ENCODE results near the gene TBC1D16.

TBC1D16 gene

DNA sequence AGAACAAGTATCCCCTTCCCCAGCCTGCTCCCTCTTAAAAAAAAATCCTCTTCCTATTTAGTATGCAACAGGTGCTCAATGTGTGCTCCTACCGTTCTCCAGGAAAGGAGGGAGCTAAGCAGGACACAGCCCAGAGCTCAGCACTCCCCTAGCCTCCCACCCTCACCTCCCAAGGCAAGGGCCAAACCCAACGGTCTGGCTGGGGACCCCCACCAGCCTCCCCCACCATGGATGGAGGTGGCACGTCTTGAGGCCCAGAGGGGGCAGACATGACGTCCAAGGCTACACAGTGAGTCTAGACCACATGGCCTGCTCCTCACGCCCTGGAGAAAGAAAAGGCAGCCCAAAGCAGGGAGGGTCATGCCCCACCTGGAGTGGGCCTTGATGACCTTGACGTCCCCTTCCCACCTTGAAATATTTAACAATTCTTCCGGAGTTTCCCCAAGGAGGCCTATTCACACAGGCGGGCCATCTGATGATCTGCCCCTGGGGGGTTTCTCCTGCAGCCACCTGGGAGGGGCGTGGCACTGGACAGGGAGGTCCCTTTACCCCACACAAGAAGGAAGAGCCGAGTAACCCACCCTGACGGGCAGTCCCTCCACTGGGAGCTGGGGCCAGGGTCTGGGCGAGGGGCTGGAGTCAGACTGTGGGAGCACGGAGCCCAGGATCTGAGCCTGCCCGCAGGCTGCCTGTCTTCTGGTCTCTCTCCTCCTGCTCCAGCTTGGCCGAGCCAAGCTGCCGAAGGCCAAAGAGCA lies 107.0 kb downstream of the TBC1D16 start:
- no peak for DNase-seq (ENCODE audit: low spot score)

DNA sequence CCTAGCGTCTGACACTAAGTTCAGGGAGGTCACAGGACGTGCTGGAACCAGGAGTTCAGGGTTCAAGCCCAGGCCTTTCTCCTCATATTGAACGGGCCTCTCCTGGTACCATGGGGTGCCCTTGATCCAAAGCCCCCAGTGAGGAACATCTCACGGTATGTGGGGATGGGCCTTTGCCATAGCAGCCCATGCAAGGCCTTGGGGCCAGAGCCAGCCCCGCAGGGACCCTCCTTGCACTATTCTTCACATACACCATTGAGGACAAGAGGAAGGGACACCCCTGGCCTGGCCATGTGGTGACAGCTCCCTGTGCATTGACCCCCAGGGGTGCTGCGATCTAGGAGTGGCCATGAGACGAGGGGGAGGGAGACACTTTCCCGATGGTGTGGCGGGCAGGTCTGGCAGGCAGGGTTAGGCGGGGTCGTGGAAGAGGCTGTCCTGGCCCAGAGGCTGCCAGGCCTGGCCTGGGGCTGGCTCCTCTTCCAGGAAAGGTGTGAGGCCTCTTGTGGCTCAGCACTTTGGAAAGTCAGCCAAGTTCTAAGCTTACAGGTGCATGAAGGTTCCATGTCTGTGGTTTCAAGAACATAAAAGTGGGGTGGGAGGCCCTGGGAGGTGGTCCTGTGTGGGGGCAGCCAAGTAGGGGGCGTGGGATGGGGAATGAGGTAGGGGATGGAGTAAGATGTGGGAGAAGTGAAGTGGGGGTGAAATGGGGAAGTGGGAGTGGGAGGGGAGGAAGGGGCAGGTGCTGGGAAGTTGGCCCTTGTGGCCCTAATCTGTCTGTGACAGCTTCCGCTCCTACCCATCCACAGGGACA lies 107.8 kb downstream of the TBC1D16 start:
- DNase-seq (ENCODE audit: low spot score) = no peak

DNA sequence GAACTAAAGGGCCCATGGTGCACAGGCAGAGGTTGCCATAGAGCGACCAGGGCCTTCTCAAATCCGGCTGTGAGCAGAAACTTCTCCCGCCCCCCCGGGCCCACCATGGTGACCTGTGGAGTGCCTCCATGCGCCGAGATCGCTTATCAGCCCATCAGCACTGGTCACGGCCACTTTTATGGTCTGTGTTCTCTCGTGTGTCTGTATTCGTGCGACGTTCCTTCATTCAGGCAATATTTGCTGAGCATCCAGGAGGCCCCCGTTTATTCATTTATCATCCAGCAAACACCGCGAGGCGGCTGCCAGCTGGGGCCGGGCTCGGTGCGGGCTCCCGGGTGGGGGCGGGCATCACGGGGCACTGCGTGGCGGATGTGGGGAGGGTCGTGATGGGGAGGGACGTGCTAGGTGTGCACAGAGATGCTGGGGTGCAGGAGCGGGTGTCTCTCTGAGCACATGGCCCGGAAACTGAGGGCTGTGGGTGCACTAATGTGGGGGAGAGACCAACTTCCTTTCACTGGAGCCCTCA lies 108.5 kb downstream of the TBC1D16 start:
- no peak for DNase-seq (ENCODE audit: low spot score)

DNA sequence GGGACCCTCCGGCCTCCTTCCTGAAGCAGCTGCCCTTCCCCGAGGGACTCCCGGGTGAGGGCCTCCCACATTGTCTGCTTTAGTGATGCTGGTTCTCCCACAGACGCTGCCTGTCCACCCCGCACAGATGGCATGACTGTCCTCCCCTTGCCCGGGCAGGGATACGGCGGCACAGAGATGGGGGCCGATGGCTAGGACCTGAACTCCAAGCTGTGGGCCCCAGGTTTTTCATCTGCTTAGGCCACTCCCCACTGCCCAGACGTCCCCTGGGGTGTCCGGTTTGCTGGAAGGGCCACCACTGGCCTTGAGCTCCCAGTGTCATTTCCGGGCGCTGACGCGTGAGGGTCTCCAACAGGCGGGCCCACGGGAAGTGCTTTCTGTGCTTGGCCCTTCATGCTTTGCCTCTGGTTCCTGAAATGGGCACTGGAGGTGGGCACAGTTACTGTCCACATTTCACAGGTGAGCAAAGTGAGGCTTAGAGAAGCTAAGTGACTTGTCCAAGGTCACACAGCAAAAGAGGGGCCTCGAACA lies 109.0 kb downstream of the TBC1D16 start:
- DNase-seq (ENCODE audit: low spot score) = no peak

DNA sequence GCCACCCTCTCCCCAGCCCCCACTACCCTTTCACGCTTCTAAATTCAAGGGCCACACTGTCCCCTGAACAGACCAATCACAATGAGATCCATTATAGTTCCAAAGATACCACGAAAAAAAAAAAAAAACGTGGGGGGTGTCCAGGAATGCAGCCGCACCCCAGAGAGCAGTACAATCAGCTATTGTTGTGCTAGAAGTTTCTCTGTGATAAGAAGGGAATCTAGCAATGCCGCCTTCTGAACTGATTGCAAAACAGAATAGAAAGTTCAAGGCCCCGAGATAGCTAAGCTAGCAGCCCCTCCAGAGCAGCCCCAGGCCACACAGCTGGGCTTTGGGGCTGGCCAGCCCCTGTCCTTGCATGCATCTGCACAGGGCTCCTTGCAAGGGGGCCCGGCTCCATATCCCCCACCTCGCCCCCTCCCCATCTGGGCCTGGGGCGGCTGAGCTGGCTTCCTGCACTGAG lies 109.5 kb downstream of the TBC1D16 start:
- no peak for DNase-seq (ENCODE audit: low spot score)

DNA sequence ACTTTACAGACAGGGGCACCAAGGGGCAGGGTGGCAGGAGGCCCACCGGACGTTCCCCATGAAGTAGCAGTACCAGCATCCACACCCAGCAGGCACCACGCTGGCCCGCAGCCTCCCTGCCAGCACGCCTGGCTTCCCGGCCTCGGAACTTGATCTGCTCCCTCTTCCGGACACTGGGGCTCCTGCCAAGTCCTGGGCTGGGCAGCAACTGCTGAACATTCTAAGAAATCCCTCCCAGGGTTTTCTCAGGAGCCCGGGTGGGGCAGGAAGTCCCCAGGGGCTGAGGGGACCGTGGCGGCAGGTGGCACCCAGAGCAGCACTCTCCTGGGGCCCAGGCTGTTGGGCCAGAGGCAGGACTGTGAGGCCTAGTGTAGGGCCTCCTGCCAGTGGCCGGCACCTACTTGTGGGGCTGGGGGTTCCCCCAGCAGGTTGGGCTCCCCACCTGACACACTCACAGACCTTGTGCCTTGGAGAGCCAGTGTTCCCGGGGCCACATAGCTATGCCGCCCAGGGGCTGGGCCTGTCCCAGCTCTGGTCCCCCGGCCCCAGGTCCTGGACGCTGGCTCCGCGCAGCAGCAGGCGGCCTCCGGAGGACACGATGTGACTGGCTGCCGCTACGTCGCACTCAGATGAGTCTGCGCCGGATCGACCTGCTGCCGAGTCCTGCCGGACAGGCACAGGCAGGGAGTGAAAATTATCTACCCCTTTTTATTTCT lies 110.3 kb downstream of the TBC1D16 start:
- peak; percentile 63 for DNase-seq (ENCODE audit: low spot score)

DNA sequence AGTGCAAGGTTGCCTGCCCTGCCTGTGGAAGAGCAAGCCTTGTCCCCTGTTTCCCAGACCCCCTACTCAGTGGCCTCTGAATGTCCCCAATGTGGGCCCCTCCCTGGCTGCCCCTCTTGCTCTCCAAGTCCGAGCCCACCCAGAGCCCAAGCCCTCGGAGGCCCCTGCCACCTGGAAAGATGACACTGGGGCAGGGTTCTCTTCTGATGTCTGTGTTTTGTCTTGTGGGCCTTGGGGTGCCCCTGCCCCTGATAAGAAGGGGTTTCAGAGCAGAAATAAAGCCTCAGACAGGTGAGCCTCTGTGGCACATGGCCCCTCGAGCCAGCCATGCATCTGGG lies 111.1 kb downstream of the TBC1D16 start:
- DNase-seq (ENCODE audit: low spot score) = no peak

DNA sequence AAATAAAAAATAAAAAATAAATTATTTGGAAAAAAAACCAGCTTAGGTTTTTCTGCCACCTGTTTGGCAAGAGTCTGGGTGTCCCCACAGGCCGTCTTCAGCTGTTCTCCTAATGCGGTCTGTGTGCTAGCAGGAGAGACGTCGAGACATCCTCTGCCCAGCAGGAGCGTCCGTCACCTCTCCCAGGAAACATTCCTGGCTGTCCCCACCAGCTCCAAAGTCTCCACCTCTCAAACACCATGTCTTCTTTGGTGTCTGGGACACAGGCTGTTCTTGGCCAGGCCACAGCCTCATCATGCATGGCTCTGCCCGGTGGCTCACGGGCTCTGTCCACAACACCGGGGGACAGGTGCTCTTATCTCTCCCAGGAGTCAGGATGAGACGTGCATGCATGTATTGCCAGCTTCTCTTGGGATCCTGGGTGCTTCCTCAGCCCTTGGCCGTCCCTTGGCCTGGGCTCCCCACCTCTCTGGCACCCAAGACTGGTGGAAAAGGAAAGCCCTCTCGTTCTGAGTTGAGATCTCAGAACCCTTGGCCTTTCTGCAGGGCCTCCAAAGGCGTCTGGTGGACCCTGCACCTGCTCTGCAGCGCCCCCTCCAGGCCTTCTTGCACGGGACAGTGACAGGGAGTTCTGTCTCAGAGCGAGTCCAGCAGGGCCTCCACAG lies 111.6 kb downstream of the TBC1D16 start:
- DNase-seq (ENCODE audit: low spot score) = peak; percentile 82

DNA sequence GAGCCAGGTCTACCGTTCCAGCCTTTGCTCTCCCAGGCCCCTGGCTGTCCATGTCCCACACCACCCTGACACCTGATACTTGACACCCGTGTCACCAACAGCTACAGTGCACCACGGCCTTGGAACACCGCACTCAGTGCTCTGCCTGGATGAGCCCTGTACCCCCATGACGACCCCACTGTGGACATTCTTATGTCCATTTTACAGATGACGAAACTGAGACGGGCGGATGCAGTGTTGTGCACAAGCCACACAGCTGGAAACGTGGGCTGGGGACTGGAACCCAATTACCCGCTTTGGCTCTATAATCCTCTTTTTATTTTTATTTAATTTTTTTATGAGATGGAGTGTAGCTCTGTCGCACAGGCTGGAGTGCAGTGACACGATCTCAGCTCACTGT lies 112.9 kb downstream of the TBC1D16 start:
- no peak for DNase-seq (ENCODE audit: low spot score)

DNA sequence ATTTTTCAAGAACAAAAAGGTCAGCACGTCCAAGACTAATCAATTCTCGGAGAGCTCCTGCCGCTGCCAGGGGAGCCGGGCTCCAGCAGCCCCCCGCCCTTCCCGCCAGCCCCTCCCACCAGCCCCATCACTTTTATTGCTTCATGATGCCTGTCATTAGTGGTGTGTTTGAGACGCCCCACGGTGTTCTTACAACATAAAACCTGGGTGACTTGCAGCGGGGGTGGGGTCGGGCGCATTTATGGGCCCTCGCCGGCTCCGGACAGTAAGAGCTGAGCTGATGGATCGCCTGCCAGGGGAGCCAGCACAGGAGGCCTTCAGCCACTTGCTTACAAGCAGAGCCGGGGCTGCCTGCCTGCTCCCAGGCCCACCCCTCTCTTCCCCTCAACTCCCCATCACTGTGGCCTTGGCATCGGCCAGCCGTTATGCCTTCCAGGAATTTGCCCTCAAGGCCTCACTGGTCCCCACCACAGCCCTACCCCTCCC lies 113.5 kb downstream of the TBC1D16 start:
- DNase-seq (ENCODE audit: low spot score) = no peak

DNA sequence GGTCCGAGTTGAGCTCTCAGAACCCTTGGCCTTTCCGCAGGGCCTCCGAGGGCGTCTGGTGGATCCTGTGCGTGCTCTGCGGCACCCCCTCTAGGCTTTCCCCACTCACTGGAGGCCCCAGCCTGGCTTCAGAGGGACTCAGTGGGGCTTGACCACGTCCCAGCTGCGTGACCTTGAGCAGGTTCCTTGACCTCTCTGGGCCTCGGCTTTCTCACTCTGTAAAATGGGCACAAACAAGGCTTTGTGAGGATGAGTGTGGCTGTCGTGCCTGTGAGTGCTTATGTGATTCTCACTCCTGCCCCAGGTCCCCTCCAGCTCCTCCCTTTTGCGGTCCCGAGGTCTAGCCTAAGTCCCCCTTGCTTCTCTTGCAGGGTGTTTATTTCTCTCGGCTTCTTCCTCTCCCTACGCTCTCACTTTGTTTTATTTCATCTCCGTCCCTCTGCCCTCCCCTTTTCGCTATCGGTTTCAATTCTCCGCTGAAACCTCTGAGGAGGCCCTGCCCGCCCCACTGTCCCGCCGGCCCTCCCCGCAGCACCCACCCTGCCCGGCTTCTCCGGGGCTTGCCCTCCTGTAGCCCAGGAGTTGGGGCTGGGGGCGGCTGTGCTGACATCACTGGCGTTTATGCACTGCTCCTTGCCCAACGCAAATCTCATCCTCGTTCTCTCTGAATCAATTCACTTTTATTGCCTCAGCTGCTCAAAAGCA lies 114.1 kb downstream of the TBC1D16 start:
- no peak for DNase-seq (ENCODE audit: low spot score)

DNA sequence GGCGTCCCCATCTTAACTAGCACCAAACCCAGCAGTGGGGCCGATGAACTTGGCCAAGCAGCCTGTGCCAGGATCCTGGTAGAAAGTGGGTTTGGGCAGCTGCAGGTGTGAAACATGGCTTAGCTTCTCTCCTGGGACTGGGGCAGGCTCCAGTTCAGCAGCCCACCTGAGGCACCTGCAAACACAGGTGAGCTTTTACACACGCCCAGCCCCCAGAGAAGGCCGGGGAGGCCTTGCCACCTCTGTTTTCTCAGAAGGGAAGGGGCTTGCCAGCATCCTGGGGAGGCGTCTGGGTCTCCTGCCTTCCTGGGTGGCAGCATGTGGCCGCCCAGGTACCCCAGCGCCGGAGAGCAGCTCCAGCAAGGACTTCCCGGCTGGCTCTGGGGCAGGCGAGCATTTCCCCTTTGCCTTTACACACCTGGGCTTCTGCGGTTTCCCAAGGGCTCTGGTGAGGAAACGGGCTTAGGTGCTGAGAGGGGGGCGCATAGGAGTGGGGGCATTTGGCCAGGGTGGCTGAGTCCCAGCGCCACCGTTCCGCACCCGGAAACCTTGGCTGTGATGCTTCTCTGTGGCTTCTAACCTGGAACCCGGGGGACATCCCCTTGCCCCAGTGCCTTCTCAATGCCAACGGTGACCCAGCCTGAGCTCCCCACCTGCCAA lies 114.8 kb downstream of the TBC1D16 start:
- DNase-seq (ENCODE audit: low spot score) = no peak

DNA sequence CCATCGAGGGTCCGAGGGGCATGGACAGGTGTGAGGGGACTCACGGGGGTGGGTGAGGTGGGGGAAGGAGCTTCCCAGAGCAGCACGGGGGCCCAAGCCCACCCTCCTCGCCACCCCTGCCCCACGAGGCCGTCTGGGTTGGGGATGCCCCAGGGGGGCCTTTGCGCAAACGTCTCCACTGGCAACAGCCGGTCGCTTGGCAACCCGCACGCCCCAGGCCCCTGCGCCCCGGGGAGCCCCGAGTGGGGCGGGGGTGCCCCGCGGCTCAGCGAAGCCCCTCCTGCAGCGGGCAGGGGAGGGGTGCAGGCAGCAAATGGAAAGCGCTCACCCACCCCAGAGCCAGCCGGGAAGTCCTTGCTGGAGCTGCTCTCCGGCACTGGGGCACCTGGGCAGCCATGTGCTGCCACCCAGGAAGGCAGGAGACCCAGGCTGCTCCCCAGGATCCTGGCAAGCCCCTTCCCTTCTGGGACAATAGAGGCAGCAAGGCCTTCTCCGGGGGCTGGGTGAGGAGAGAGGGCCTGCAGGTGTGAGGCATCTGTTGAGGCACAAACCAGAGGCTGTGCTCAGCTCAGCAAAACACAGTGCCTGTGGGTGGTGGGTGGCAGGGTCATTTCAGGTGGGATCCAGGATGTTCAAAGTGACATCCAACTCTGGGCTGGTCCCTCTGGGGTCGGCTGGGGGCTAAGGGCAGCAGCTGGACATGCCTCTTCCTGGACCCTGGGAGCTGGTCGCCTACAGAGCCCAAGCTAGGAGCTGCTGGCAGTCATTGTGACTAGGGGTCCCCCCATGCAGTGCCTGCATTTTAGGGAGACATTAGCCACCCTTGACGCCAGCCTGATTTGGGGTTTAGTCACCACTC lies 115.6 kb downstream of the TBC1D16 start:
- DNase-seq (ENCODE audit: low spot score) = no peak

DNA sequence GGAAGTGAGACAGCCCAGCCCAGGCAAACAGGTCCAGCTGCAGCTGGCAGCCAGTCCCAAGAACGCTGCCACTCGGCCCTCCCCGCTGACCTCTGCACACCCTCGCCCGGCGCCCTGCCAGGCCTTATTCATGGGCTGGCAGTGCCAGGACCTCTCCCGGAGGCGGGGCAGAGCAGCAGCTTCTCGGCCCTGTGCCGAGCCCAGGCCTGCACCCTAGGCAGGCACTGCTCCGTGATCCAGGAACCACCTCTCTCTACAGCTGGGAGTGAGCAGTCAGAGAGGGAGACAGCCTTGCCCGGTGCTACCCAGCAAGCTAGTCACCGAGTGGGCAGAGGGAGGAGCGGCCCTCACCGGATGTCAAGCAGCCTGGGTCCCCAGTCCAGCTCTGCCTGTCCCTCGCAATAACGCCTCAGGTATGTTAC lies 116.5 kb downstream of the TBC1D16 start:
- peak; percentile 58 for DNase-seq (ENCODE audit: low spot score)

DNA sequence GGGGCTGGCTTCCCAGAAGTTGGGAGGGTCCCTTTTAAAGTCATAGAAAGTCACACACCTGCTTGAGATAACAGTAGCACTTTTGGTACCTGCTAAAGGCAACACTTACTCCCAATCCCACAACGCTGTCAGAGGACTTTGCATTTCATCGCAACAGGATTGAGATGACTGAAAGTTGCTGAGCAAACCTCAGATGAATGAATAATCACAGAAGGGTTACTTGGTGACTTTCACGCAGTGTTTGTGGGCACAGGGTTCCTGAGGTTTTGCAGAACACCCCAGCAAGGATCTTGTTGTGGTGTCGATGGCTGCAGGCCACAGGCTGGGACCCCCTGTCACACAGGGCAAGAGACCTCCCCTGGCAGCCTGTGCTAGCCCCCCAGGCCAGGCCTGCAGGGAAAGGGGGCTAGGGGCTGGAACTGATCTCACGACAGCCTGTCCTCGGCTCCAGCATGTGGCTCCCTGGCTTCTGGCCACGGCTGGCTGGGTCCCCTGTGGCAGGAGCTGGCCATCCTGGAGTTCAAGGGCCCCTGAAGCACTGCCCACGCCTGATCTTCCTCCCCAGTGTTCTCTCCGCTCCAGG lies 117.0 kb downstream of the TBC1D16 start:
- no peak for DNase-seq (ENCODE audit: low spot score)

DNA sequence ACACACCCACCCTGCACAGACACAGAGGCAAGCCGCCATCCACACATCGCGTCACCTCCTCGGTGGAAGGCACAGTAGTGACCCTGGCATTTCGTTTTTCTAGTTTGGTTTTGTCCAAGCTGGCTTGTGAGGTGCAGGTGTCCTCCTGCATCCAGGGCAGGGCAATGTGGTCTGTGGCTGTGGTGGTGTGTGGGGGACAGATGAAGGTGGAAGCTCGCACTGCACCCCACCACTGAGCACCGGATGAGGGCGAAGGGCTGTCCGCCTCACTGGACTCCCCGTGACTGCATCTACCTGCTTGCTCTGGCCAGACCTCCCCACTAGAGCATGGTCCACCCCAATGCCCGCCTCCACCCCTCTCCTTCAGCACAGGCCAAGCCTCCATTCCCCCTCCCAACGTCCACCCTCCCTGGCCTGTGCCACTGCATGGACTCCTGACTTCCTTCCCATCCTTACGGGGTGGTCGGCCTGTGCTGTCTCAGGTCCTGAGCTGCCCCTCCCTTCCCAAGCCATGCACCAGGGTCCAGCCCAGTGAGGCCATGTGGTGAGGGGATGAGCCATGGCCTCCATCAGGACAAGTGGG lies 117.7 kb downstream of the TBC1D16 start:
- no peak for DNase-seq (ENCODE audit: low spot score)

DNA sequence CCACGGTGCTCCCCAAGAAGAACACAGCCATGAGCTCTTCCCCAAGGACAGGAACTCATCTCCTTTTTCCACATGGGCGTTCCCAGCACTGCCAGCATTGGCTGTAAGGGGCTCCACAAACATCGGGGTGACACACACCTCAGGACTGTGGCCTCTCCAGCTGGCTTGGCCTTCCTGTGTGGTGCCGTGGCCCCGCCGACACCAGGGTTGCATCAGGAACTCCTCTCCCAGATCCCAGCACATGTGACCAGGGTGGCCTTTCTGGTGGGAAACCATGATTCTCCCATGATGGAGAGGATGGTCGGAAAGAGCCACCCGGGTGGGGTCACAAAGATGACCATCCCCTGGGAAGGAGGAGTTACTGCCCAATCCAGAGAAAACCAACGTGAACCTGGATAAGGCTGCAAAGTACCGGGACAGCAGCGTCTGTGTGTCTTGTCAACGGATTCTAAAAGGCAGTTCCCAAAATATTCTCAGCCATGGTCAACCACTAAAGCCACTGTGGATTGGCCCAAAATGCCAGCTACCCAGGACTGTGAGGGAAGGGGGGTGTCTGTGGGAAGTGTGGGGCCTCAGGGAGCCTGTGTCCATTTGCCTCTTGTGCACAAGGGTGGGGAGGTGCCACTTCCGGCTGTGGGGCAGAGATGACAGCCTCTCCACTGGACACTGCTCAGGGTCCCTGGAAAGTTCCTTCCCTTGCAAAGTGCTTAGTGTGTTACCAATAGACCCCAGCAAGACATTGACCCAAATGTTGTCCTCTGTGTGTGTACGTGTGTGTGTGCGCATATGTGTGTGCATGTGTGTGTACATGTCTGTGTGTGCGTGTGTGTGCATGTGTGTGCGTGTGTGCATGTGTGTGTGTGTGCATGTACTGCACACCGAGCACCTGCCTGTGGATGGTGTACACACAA lies 118.4 kb downstream of the TBC1D16 start:
- DNase-seq (ENCODE audit: low spot score) = no peak

DNA sequence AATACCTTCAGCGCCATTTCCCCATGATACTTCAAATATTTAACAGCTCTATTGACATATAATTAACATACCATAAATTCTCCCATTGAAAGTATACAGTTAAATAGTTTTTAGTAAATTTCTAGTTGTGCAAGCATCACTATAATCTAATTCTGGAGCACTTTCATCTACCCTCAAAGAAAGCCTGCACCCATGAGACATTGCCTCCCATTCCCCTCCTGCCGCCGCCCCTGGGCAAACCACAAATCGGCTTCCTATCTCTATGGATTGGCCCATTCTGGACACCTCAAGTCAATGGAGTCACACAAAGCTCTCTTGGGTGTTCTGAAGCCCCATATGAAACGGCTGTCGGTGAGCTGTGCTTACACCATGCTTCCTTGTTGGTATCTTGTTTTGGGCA lies 119.2 kb downstream of the TBC1D16 start:
- DNase-seq (ENCODE audit: low spot score) = no peak
